Measurements from ENCODE around the gene CDH13.

CDH13 gene

GRCh38 chr16:83533193-83533592 is 906.4 kb downstream of the CDH13 start:
- H4K91ac ChIP-seq (ENCODE audit: low read depth, low read length): no peak overlapping the region
- H2BK12ac ChIP-seq (ENCODE audit: low read length): no peak overlapping the region
- no peaks in the 10 kb centered on the region for H3K36me3 ChIP-seq (ENCODE audit: control insufficient read depth in 1 of 2, insufficient read depth in 2 of 2, low read length in 2 of 2)
- H3K14ac ChIP-seq (ENCODE audit: low read length): no peak overlapping the region
- H4K12ac ChIP-seq (ENCODE audit: low read depth, low read length): no peak overlapping the region
- H3K4me2 ChIP-seq (ENCODE audit: low read length): no peak overlapping the region
- no CpG with 5 or more reads among the region's 11 CpGs for WGBS (ENCODE audit: extremely low coverage, insufficient coverage, insufficient read length)
- no peak overlapping the region for H3K9ac ChIP-seq (ENCODE audit: low read length)
- H3K79me2 ChIP-seq (ENCODE audit: control insufficient read depth, insufficient read depth, low read length, poor library complexity): no peaks in the 10 kb centered on the region
- H3K18ac ChIP-seq (ENCODE audit: low read length): no peak overlapping the region
- no peak overlapping the region for H3K23ac ChIP-seq (ENCODE audit: low read length)
- H3K27ac ChIP-seq (ENCODE audit: low read depth, low read length): no peak overlapping the region
- no peak overlapping the region for H2AK5ac ChIP-seq (ENCODE audit: low read length)
- H3K79me1 ChIP-seq (ENCODE audit: low read length): no peaks in the 10 kb centered on the region
- H3K27me3 ChIP-seq (ENCODE audit: insufficient read depth, low read length): no peaks in the 10 kb centered on the region
- no peaks in the 10 kb centered on the region for H3K9me3 ChIP-seq (ENCODE audit: insufficient read depth, low read depth, low read length)
- no peak overlapping the region for H2AFZ ChIP-seq (ENCODE audit: insufficient read depth, low read length, poor library complexity)
- H3K4ac ChIP-seq (ENCODE audit: low read depth, low read length): no peak overlapping the region
- no peak overlapping the region for H3K4me3 ChIP-seq (ENCODE audit: low read depth, low read length)
- DNase-seq: no peak
- no peak overlapping the region for H2BK5ac ChIP-seq (ENCODE audit: low read depth, low read length, poor library complexity)
- H2BK120ac ChIP-seq (ENCODE audit: insufficient read depth, low read length, poor library complexity): no peak overlapping the region
- H3K4me1 ChIP-seq (ENCODE audit: control insufficient read depth in 1 of 2, insufficient read depth in 2 of 2, low read length in 2 of 2): no peaks in the 10 kb centered on the region
- no peak overlapping the region for H4K8ac ChIP-seq (ENCODE audit: low read depth, low read length)

- H4K8ac ChIP-seq (ENCODE audit: low read depth, low read length): no peak overlapping the region
- H3K9ac ChIP-seq (ENCODE audit: low read length): no peak overlapping the region
- H3K4me3 ChIP-seq (ENCODE audit: low read depth, low read length): no peak overlapping the region
- no peaks in the 10 kb centered on the region for H3K36me3 ChIP-seq (ENCODE audit: control insufficient read depth in 1 of 2, insufficient read depth in 2 of 2, low read length in 2 of 2)
- H3K14ac ChIP-seq (ENCODE audit: low read length): no peak overlapping the region
- DNase-seq: no peak
- H3K27ac ChIP-seq (ENCODE audit: low read depth, low read length): no peak overlapping the region
- no peak overlapping the region for H2BK5ac ChIP-seq (ENCODE audit: low read depth, low read length, poor library complexity)
- no peaks in the 10 kb centered on the region for H3K4me1 ChIP-seq (ENCODE audit: control insufficient read depth in 1 of 2, insufficient read depth in 2 of 2, low read length in 2 of 2)
- no CpG with 5 or more reads among the region's 2 CpGs for WGBS (ENCODE audit: extremely low coverage, insufficient coverage, insufficient read length)
- H3K18ac ChIP-seq (ENCODE audit: low read length): no peak overlapping the region
- H2AK5ac ChIP-seq (ENCODE audit: low read length): no peak overlapping the region
- H4K12ac ChIP-seq (ENCODE audit: low read depth, low read length): no peak overlapping the region
- H2AFZ ChIP-seq (ENCODE audit: insufficient read depth, low read length, poor library complexity): no peak overlapping the region
- H3K4ac ChIP-seq (ENCODE audit: low read depth, low read length): no peak overlapping the region
- no peak overlapping the region for H3K4me2 ChIP-seq (ENCODE audit: low read length)
- H3K79me1 ChIP-seq (ENCODE audit: low read length): no peaks in the 10 kb centered on the region
- no peaks in the 10 kb centered on the region for H3K9me3 ChIP-seq (ENCODE audit: insufficient read depth, low read depth, low read length)
- H3K27me3 ChIP-seq (ENCODE audit: insufficient read depth, low read length): no peaks in the 10 kb centered on the region
- no peak overlapping the region for H2BK120ac ChIP-seq (ENCODE audit: insufficient read depth, low read length, poor library complexity)
- no peaks in the 10 kb centered on the region for H3K79me2 ChIP-seq (ENCODE audit: control insufficient read depth, insufficient read depth, low read length, poor library complexity)
- no peak overlapping the region for H2BK12ac ChIP-seq (ENCODE audit: low read length)
- H3K23ac ChIP-seq (ENCODE audit: low read length): no peak overlapping the region
- H4K91ac ChIP-seq (ENCODE audit: low read depth, low read length): no peak overlapping the region
Observed at GRCh38 chr16:83538707-83539106, 911.9 kb downstream of the CDH13 start.

GRCh38 chr16:83539736-83540490 is 913.1 kb downstream of the CDH13 start:
- no peak overlapping the region for H3K23ac ChIP-seq (ENCODE audit: low read length)
- no CpG with 5 or more reads among the region's 12 CpGs for WGBS (ENCODE audit: extremely low coverage, insufficient coverage, insufficient read length)
- no peak overlapping the region for H3K4me3 ChIP-seq (ENCODE audit: low read depth, low read length)
- no peak overlapping the region for H3K14ac ChIP-seq (ENCODE audit: low read length)
- H2BK5ac ChIP-seq (ENCODE audit: low read depth, low read length, poor library complexity): no peak overlapping the region
- H3K27me3 ChIP-seq (ENCODE audit: insufficient read depth, low read length): no peaks in the 10 kb centered on the region
- no peak overlapping the region for H2AFZ ChIP-seq (ENCODE audit: insufficient read depth, low read length, poor library complexity)
- no peak for DNase-seq
- no peak overlapping the region for H3K4ac ChIP-seq (ENCODE audit: low read depth, low read length)
- no peak overlapping the region for H3K18ac ChIP-seq (ENCODE audit: low read length)
- no peak overlapping the region for H2BK120ac ChIP-seq (ENCODE audit: insufficient read depth, low read length, poor library complexity)
- H3K4me2 ChIP-seq (ENCODE audit: low read length): no peak overlapping the region
- H3K79me1 ChIP-seq (ENCODE audit: low read length): no peaks in the 10 kb centered on the region
- no peaks in the 10 kb centered on the region for H3K4me1 ChIP-seq (ENCODE audit: control insufficient read depth in 1 of 2, insufficient read depth in 2 of 2, low read length in 2 of 2)
- H3K27ac ChIP-seq (ENCODE audit: low read depth, low read length): no peak overlapping the region
- no peaks in the 10 kb centered on the region for H3K9me3 ChIP-seq (ENCODE audit: insufficient read depth, low read depth, low read length)
- H3K36me3 ChIP-seq (ENCODE audit: control insufficient read depth in 1 of 2, insufficient read depth in 2 of 2, low read length in 2 of 2): no peaks in the 10 kb centered on the region
- H3K79me2 ChIP-seq (ENCODE audit: control insufficient read depth, insufficient read depth, low read length, poor library complexity): no peaks in the 10 kb centered on the region
- no peak overlapping the region for H4K8ac ChIP-seq (ENCODE audit: low read depth, low read length)
- H4K12ac ChIP-seq (ENCODE audit: low read depth, low read length): no peak overlapping the region
- no peak overlapping the region for H3K9ac ChIP-seq (ENCODE audit: low read length)
- no peak overlapping the region for H2BK12ac ChIP-seq (ENCODE audit: low read length)
- no peak overlapping the region for H4K91ac ChIP-seq (ENCODE audit: low read depth, low read length)
- no peak overlapping the region for H2AK5ac ChIP-seq (ENCODE audit: low read length)

GRCh38 chr16:83541231-83541630 is 914.5 kb downstream of the CDH13 start:
- no peak overlapping the region for H3K27ac ChIP-seq (ENCODE audit: low read depth, low read length)
- no CpG with 5 or more reads among the region's 1 CpG for WGBS (ENCODE audit: extremely low coverage, insufficient coverage, insufficient read length)

More at GRCh38 chr16:83541231-83541630, 914.5 kb downstream of the CDH13 start:
- no peaks in the 10 kb centered on the region for H3K36me3 ChIP-seq (ENCODE audit: control insufficient read depth in 1 of 2, insufficient read depth in 2 of 2, low read length in 2 of 2)
- H2BK5ac ChIP-seq (ENCODE audit: low read depth, low read length, poor library complexity): no peak overlapping the region
- H4K8ac ChIP-seq (ENCODE audit: low read depth, low read length): no peak overlapping the region
- no peak overlapping the region for H2BK120ac ChIP-seq (ENCODE audit: insufficient read depth, low read length, poor library complexity)
- no peak overlapping the region for H3K18ac ChIP-seq (ENCODE audit: low read length)
- no peak overlapping the region for H3K4ac ChIP-seq (ENCODE audit: low read depth, low read length)
- no peaks in the 10 kb centered on the region for H3K79me1 ChIP-seq (ENCODE audit: low read length)
- H3K79me2 ChIP-seq (ENCODE audit: control insufficient read depth, insufficient read depth, low read length, poor library complexity): no peaks in the 10 kb centered on the region
- no peaks in the 10 kb centered on the region for H3K4me1 ChIP-seq (ENCODE audit: control insufficient read depth in 1 of 2, insufficient read depth in 2 of 2, low read length in 2 of 2)
- no peak overlapping the region for H3K23ac ChIP-seq (ENCODE audit: low read length)
- no peak overlapping the region for H2AFZ ChIP-seq (ENCODE audit: insufficient read depth, low read length, poor library complexity)
- H3K14ac ChIP-seq (ENCODE audit: low read length): no peak overlapping the region
- no peak for DNase-seq
- H4K12ac ChIP-seq (ENCODE audit: low read depth, low read length): no peak overlapping the region
- no peak overlapping the region for H4K91ac ChIP-seq (ENCODE audit: low read depth, low read length)
- H3K9me3 ChIP-seq (ENCODE audit: insufficient read depth, low read depth, low read length): no peaks in the 10 kb centered on the region
- H3K9ac ChIP-seq (ENCODE audit: low read length): no peak overlapping the region
- H2AK5ac ChIP-seq (ENCODE audit: low read length): no peak overlapping the region
- H3K4me2 ChIP-seq (ENCODE audit: low read length): no peak overlapping the region
- no peaks in the 10 kb centered on the region for H3K27me3 ChIP-seq (ENCODE audit: insufficient read depth, low read length)
- no peak overlapping the region for H3K4me3 ChIP-seq (ENCODE audit: low read depth, low read length)
- H2BK12ac ChIP-seq (ENCODE audit: low read length): no peak overlapping the region

Measured in trophoblast cell (in vitro differentiated cells and primary cell).